Measurements from ENCODE around the gene CHN2. TPM values are rescaled to one million over a fixed set of nuclear protein-coding genes. Genes with fewer than 3 reads are reported as not detected.

Gene CHN2
- total RNA-seq, 1 donor from 2014 or later: 36.1 TPM

DNA sequence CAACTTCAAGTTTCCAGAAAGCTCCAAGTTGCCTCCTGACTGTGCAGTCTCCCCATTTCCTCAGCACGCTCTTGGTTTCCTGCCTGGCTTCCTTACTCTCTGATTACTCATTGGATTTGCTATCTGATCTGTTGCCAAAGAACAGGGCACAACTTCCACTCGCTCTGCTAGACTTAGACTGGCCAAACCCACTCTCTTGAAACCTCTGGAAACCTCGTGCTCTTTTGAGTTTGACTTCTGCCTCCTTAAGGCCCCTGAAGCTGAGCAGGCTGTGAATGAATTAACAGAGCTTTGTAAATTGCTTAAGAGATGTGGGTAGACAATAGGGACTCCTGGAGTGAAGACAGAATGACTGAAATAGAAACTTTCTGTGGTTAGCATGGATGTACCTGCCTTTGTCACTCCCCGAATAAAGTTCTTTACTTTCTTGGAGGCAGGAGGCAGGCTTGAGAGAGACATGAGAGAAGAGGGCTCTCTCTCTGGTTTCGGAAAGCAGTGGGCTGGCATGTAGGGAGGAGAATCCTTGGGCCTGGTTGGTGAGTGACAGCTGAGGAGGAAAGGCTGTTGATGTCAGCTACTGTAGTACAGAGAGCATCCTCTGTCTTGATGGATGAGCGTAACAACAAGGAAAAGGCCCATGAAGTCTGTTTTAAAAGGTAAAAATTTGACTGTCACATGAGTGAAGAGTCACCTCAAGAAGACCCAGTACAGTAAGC, 70.8 kb downstream of the CHN2 start:
- TF ChIP-seq, protein P1, sequence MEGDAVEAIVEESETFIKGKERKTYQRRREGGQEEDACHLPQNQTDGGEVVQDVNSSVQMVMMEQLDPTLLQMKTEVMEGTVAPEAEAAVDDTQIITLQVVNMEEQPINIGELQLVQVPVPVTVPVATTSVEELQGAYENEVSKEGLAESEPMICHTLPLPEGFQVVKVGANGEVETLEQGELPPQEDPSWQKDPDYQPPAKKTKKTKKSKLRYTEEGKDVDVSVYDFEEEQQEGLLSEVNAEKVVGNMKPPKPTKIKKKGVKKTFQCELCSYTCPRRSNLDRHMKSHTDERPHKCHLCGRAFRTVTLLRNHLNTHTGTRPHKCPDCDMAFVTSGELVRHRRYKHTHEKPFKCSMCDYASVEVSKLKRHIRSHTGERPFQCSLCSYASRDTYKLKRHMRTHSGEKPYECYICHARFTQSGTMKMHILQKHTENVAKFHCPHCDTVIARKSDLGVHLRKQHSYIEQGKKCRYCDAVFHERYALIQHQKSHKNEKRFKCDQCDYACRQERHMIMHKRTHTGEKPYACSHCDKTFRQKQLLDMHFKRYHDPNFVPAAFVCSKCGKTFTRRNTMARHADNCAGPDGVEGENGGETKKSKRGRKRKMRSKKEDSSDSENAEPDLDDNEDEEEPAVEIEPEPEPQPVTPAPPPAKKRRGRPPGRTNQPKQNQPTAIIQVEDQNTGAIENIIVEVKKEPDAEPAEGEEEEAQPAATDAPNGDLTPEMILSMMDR (IDR thresholded peaks at IDR 0.05; ENCODE audit: borderline replicate concordance): no peak
- no peak for DNase-seq
- H3K4me3 ChIP-seq: no peak overlapping the region
- H3K27me3 ChIP-seq (ENCODE audit: low read depth): no peaks in the 10 kb centered on the region
- peaks cover 15% of the 10 kb centered on the region for H3K4me1 ChIP-seq
- H3K9me3 ChIP-seq (replicated peaks): no peaks in the 10 kb centered on the region
- intact Hi-C loops (cut with micrococcal nuclease): no loop called here
- H3K27ac ChIP-seq (replicated peaks): no peak overlapping the region
- H3K36me3 ChIP-seq: no peaks in the 10 kb centered on the region

DNA sequence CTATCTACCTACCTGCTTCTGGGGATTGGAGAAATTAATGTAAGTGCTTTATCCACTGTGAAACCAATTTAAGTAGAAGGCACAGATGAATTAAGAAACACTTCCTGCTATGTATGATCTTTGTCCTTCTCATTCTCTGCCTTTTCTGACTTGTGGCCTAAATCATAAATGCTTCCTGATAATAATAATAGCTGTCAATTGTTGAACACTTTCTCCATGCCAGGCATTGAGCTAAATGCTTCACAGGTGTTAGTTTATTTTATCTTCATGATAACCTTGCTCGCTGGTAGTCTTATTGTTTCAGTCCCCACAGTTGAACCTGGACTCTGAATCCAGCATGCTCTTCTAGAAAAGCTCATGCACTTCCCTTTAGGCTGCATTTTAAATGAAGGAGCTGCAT, 75.4 kb downstream of the CHN2 start:
- Histone ChIP-seq H3K27me3 (ENCODE audit: low read depth) (no peaks in the 10 kb centered on the region), H3K36me3 (no peaks in the 10 kb centered on the region), H3K27ac (replicated peaks) (no peak overlapping the region), H3K9me3 (replicated peaks) (no peaks in the 10 kb centered on the region), H3K4me1 (peaks cover 25% of the 10 kb centered on the region), H3K4me3 (no peak overlapping the region)
- DNase-seq: no peak
- intact Hi-C loops (cut with micrococcal nuclease): no loop called here
- TF ChIP-seq, protein P1 (IDR thresholded peaks at IDR 0.05; ENCODE audit: borderline replicate concordance): no peak

DNA sequence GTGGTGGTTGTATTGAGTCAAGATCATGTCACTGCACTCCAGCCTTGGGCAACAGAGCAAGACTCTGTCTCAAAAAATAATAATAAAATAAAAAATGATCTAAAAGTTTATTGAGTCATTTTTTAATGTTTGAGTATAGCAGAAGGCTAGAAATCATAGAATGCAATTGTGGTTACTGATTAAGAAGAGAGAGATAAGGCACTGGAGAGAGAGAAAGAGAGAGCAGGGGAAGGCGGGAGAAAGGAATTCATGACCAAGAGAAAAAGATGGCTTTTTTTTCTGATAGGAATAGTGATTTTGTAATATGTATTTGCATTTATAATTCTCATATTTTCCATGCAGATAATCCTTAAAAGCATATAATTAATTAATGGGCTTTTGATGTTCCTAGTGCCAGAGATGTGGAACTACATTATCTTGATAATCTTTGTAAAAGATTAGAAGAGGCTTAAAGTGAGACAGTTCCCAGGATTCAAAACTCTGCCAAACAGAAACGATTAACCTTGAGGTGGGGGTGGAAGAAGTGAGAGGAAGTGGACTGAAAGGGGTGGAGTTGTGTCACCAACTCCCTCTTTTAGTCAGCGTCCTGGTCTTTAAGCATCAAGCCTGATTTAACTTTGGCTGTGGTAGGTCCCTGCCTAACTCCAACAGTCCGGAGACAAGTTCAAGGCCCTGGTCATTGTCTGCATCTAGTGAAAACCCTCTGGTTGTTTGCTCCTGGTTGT, 76.2 kb downstream of the CHN2 start:
- intact Hi-C loops (cut with micrococcal nuclease): no loop called here
- Histone ChIP-seq H3K9me3 (replicated peaks) (no peaks in the 10 kb centered on the region), H3K27me3 (ENCODE audit: low read depth) (no peaks in the 10 kb centered on the region), H3K36me3 (no peaks in the 10 kb centered on the region), H3K27ac (replicated peaks) (no peak overlapping the region), H3K4me1 (peaks cover 19% of the 10 kb centered on the region), H3K4me3 (no peak overlapping the region)
- TF ChIP-seq, protein P1 (IDR thresholded peaks at IDR 0.05; ENCODE audit: borderline replicate concordance): no peak
- DNase-seq: no peak

DNA sequence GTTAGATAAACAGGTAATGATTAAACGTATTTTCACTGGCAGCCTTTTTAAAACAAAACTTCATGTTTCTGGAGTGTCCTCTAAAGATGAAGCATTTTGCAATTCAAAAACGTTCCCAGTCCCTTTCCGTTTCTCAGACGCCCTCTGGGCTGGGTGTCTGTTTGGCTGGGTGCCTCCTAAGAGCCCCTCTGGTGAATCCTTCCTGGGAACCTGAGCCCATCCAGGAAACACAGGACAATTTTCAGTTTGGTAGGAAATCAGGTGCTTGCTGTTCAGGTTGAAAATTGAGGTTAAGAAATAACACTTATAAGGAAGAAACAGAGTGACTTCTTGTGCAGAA, 76.7 kb downstream of the CHN2 start:
- intact Hi-C loops (cut with micrococcal nuclease): no loop called here
- Histone ChIP-seq H3K4me3 (no peak overlapping the region), H3K27me3 (ENCODE audit: low read depth) (no peaks in the 10 kb centered on the region), H3K4me1 (peaks cover 18% of the 10 kb centered on the region), H3K9me3 (replicated peaks) (no peaks in the 10 kb centered on the region), H3K36me3 (no peaks in the 10 kb centered on the region), H3K27ac (replicated peaks) (no peak overlapping the region)
- no peak for DNase-seq
- TF ChIP-seq, protein P1 (IDR thresholded peaks at IDR 0.05; ENCODE audit: borderline replicate concordance): no peak

DNA sequence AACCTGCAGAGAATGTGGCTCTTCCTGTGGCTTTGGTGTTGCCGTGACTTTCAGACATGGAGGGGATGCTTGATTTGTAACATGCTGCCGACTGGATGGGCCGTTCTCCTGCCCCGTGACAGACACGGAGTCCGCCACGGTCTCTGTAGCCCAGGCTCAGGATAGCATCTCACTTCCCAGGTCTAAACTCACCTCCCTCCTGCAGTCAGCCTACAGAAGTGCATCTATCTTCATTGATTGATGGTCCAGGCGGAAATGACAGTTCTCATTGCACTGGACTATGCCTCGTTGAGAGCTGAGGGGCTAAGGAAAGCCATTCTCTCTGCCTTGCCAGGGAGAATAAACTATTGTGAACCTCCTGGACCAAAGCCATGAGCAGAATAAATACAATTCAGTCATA, 77.5 kb downstream of the CHN2 start:
- no peaks in the 10 kb centered on the region for H3K9me3 ChIP-seq (replicated peaks)
- no peaks in the 10 kb centered on the region for H3K27me3 ChIP-seq (ENCODE audit: low read depth)
- peaks cover 10% of the 10 kb centered on the region for H3K4me1 ChIP-seq
- no peak for DNase-seq
- H3K36me3 ChIP-seq: no peaks in the 10 kb centered on the region
- intact Hi-C loops (cut with micrococcal nuclease): no loop called here
- H3K27ac ChIP-seq (replicated peaks): no peak overlapping the region
- TF ChIP-seq, protein P1 (IDR thresholded peaks at IDR 0.05; ENCODE audit: borderline replicate concordance): no peak
- no peak overlapping the region for H3K4me3 ChIP-seq
